ENCODE measurements around the gene FOXJ1.

GRCh38 chr17:76189247-76189646 is 48.2 kb upstream of the FOXJ1 start:
- TF ChIP-seq, protein P1, sequence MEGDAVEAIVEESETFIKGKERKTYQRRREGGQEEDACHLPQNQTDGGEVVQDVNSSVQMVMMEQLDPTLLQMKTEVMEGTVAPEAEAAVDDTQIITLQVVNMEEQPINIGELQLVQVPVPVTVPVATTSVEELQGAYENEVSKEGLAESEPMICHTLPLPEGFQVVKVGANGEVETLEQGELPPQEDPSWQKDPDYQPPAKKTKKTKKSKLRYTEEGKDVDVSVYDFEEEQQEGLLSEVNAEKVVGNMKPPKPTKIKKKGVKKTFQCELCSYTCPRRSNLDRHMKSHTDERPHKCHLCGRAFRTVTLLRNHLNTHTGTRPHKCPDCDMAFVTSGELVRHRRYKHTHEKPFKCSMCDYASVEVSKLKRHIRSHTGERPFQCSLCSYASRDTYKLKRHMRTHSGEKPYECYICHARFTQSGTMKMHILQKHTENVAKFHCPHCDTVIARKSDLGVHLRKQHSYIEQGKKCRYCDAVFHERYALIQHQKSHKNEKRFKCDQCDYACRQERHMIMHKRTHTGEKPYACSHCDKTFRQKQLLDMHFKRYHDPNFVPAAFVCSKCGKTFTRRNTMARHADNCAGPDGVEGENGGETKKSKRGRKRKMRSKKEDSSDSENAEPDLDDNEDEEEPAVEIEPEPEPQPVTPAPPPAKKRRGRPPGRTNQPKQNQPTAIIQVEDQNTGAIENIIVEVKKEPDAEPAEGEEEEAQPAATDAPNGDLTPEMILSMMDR (IDR thresholded peaks at IDR 0.05; ENCODE audit: borderline replicate concordance, extremely low read depth, low read length, poor library complexity, severe bottlenecking) = no peak
- no peak for TF ChIP-seq EZH2 (IDR thresholded peaks at IDR 0.05; ENCODE audit: borderline replicate concordance, low read depth, low read length, severe bottlenecking)
